Uterus (tissue), 4 donors: Measurements from ENCODE around the gene ADAM33. TPM values are rescaled to one million over a fixed set of nuclear protein-coding genes. Genes with fewer than 3 reads are reported as not detected.

Experiments
- DNase-seq, 2 donors: peaks; one replicate each; pipeline ENCODE4 v3.0.0-alpha.2; 2019 to 2020
- H3K27ac ChIP-seq, 2 donors: fragments of 200-600 bp; sonication (generic); 1 replicate in 1 of 2; 2 replicates in 1 of 2; pipeline ENCODE4 v1.5.1; 2016 to 2018
- H3K27me3 ChIP-seq, 2 donors: fragments of 200-600 bp; sonication (generic); one replicate each; pipeline ENCODE4 v1.5.1; 2018 to 2019; ENCODE audit warnings: control low read depth in 1 of 2
- H3K36me3 ChIP-seq, 2 donors: fragments of 200-600 bp; sonication (generic); one replicate each; pipeline ENCODE4 v1.5.1; 2019; ENCODE audit warnings: control low read depth in 1 of 2
- H3K4me1 ChIP-seq, 2 donors: fragments of 200-600 bp; sonication (generic); one replicate each; pipeline ENCODE4 v1.5.1; 2018 to 2019; ENCODE audit warnings: control low read depth in 1 of 2
- H3K4me3 ChIP-seq, 2 donors: fragments of 200-600 bp; sonication (generic); 1 replicate in 1 of 2; 2 replicates in 1 of 2; pipeline ENCODE4 v1.5.1; 2018 to 2019; ENCODE audit warnings: mild to moderate bottlenecking in 1 of 2
- H3K9me3 ChIP-seq, 2 donors: fragments of 200-600 bp; sonication (generic); one replicate each; pipeline ENCODE4 v1.5.1; 2019; ENCODE audit warnings: control low read depth in 1 of 2
- CTCF ChIP-seq, 4 experiments: fragments of 200-600 bp in 2 of 4; fragments of 450-650 bp in 2 of 4; sonication (generic) in 2 of 4; IDR thresholded peaks; one replicate each; pipeline ENCODE4 v1.5.1; 2016 to 2019; ENCODE audit warnings: antibody characterized with exemption in 4 of 4, mild to moderate bottlenecking in 2 of 4, moderate library complexity in 1 of 4
- POLR2A ChIP-seq, 2 donors: fragments of 450-650 bp; IDR thresholded peaks; one replicate each; pipeline ENCODE4 v1.6.1; 2016; ENCODE audit warnings: antibody characterized with exemption in 2 of 2, mild to moderate bottlenecking in 1 of 2, moderate library complexity in 1 of 2
- intact Hi-C: fragments of 100-400 bp; cut with DNase I; formaldehyde crosslinking; loops from one replicate; pipeline ENCODE4 v1.15.1; 2023; ENCODE audit warnings: low total_unique reads
- total RNA-seq, 4 donors: library from RNA; depleted of rRNA in 3 of 4; stranded (reverse); fragments of >200 nt in 3 of 4; gene quantifications; one replicate each; pipeline versions ENCODE4 v1.1.0 to v1.2.4, GENCODE V29; 2014 to 2023
- donor health status: DM: yes; HTN: yes; CAD: no.

ADAM33 gene
- total RNA-seq, 4 donors from 2014 or later = 66.5 to 215 (median 128) TPM

GRCh38 chr20:3714092-3714491, 32.3 kb upstream of the ADAM33 start:
- H3K36me3 ChIP-seq = no peaks in the 10 kb centered on the region
- H3K9me3 ChIP-seq = no peaks in the 10 kb centered on the region
- no peak for DNase-seq
- no peaks in the 10 kb centered on the region for H3K27me3 ChIP-seq
- H3K27ac ChIP-seq = no peak overlapping the region
- TF ChIP-seq POLR2A (IDR thresholded peaks at IDR 0.05) (no peak), CTCF (IDR thresholded peaks at IDR 0.05) (no peak)
- H3K4me1 ChIP-seq = no peaks in the 10 kb centered on the region
- H3K4me3 ChIP-seq = no peak overlapping the region
- intact Hi-C loops = no loop called here

GRCh38 chr20:3712279-3712873, 30.6 kb upstream of the ADAM33 start, which contains the start of gene SIGLEC1:
TSS of gene SIGLEC1 (minus strand) at chr20:3712600. CDS start at chr20:3707128, 5,472 bp downstream.
- TF ChIP-seq CTCF (IDR thresholded peaks at IDR 0.05) (no peak), POLR2A (IDR thresholded peaks at IDR 0.05) (no peak)
- DNase-seq = no peak
- no peak within 1 kb of the TSS for H3K4me3 ChIP-seq

GRCh38 chr20:3711484-3711941, 29.7 kb upstream of the ADAM33 start:
- Histone ChIP-seq H3K9me3 (no peaks in the 10 kb centered on the region), H3K36me3 (no peaks in the 10 kb centered on the region), H3K27ac (no peak overlapping the region), H3K4me3 (no peak overlapping the region), H3K27me3 (no peaks in the 10 kb centered on the region), H3K4me1 (no peaks in the 10 kb centered on the region)
- intact Hi-C loops = loop anchor here (2.0 kb wide), 1 partner anchor 35 kb away; no protein-coding TSS in a partner anchor
- TF ChIP-seq CTCF (IDR thresholded peaks at IDR 0.05) = no peak
- no peak for TF ChIP-seq POLR2A (IDR thresholded peaks at IDR 0.05)
- no peak for DNase-seq

More at GRCh38 chr20:3712279-3712873, 30.6 kb upstream of the ADAM33 start, which contains the start of gene SIGLEC1:
- H3K27ac ChIP-seq = no peak within 1 kb of the TSS
- H3K27me3 ChIP-seq = no peaks in the 10 kb centered on the region
- intact Hi-C loops = no loop called here
- no peaks in the 10 kb centered on the region for H3K9me3 ChIP-seq
- H3K4me1 ChIP-seq = no peaks in the 10 kb centered on the region
- H3K36me3 ChIP-seq = no peaks in the 10 kb centered on the region

- TF ChIP-seq POLR2A (IDR thresholded peaks at IDR 0.05) = peak in 1 of 2 donors; percentile 36
- TF ChIP-seq CTCF (IDR thresholded peaks at IDR 0.05) = peak; percentile 96 to 99 (median 98)
- H3K27ac ChIP-seq = no peak overlapping the region
- H3K4me3 ChIP-seq = no peak overlapping the region
- intact Hi-C loops = loop anchor here (2.0 kb wide), 1 partner anchor 34 kb away; no protein-coding TSS in a partner anchor
- no peaks in the 10 kb centered on the region for H3K4me1 ChIP-seq
- no peaks in the 10 kb centered on the region for H3K36me3 ChIP-seq
- DNase-seq = peak; percentile 77 to 85
- H3K9me3 ChIP-seq = no peaks in the 10 kb centered on the region
- H3K27me3 ChIP-seq = no peaks in the 10 kb centered on the region
Measured at GRCh38 chr20:3710703-3711483, 29.1 kb upstream of the ADAM33 start.

GRCh38 chr20:3710011-3710466, 28.2 kb upstream of the ADAM33 start:
- Histone ChIP-seq H3K4me3 (no peak overlapping the region), H3K4me1 (no peaks in the 10 kb centered on the region), H3K9me3 (no peaks in the 10 kb centered on the region), H3K36me3 (no peaks in the 10 kb centered on the region), H3K27me3 (no peaks in the 10 kb centered on the region), H3K27ac (no peak overlapping the region)
- intact Hi-C loops = loop anchor here (2.0 kb wide), 1 partner anchor 33 kb away; no protein-coding TSS in a partner anchor
- no peak for TF ChIP-seq CTCF (IDR thresholded peaks at IDR 0.05)
- TF ChIP-seq POLR2A (IDR thresholded peaks at IDR 0.05) = no peak
- DNase-seq = no peak
